NCI-H1417 (cell line): Measurements from ENCODE around the gene STPG2.
A peak's percentile ranks its signal among the peaks of the same experiment; 100 is the strongest.

ENCODE experiments used
- DNase-seq, 3 experiments: peaks; one replicate each; lab custom pipeline; 2025; lab: John Stamatoyannopoulos, UW

The STPG2 gene

GRCh38 chr4:98143001-98143899, at the start of gene STPG2:
STPG2 (minus strand) TSS chr4:98143476.
- DNase-seq, result peak; percentile 85 to 97 (median 95)

GRCh38 chr4:98185279-98185678, 42.0 kb upstream of the STPG2 start:
- no peak for DNase-seq

- no peak for DNase-seq
These were observed 38.5 kb upstream of the STPG2 start for GRCh38 chr4:98181809-98182208.

- DNase-seq, result peak in 1 of 3 experiments; percentile 2
These were observed 36.7 kb upstream of the STPG2 start for GRCh38 chr4:98179951-98180350.

- no peak for DNase-seq
These were observed 33.3 kb upstream of the STPG2 start for GRCh38 chr4:98176531-98176930.

GRCh38 chr4:98170035-98170434, 26.8 kb upstream of the STPG2 start:
- DNase-seq, result no peak

GRCh38 chr4:98166731-98167041, 23.4 kb upstream of the STPG2 start:
- DNase-seq, result no peak

GRCh38 chr4:98166025-98166730, 22.9 kb upstream of the STPG2 start:
- DNase-seq, result no peak

GRCh38 chr4:98162696-98163095, 19.4 kb upstream of the STPG2 start:
- no peak for DNase-seq

- no peak for DNase-seq
These were observed 8.1 kb upstream of the STPG2 start for GRCh38 chr4:98151145-98151924.

GRCh38 chr4:98150092-98150761, 7.0 kb upstream of the STPG2 start:
- peak in 1 of 3 experiments; percentile 43 for DNase-seq

GRCh38 chr4:98148856-98149255, 5.6 kb upstream of the STPG2 start:
- peak; percentile 10 to 78 (median 30) for DNase-seq

GRCh38 chr4:98126141-98126540, 17.1 kb downstream of the STPG2 start:
- DNase-seq, result no peak

GRCh38 chr4:98125585-98125984, 17.7 kb downstream of the STPG2 start:
- no peak for DNase-seq

- no peak for DNase-seq
These were observed 25.9 kb downstream of the STPG2 start for GRCh38 chr4:98117363-98117762.

GRCh38 chr4:98113012-98113411, 30.3 kb downstream of the STPG2 start:
- peak; percentile 17 to 65 (median 19) for DNase-seq

GRCh38 chr4:98110929-98111328, 32.3 kb downstream of the STPG2 start:
- DNase-seq, result no peak

GRCh38 chr4:98110214-98110613, 33.1 kb downstream of the STPG2 start:
- peak in 2 of 3 experiments; percentile 11 to 88 for DNase-seq

- no peak for DNase-seq
These were observed 40.6 kb downstream of the STPG2 start for GRCh38 chr4:98102660-98103059.

GRCh38 chr4:98101988-98102387, 41.3 kb downstream of the STPG2 start:
- DNase-seq, result no peak

GRCh38 chr4:98098764-98099163, 44.5 kb downstream of the STPG2 start:
- DNase-seq, result peak in 1 of 3 experiments; percentile 44

- no peak for DNase-seq
These were observed 49.2 kb downstream of the STPG2 start for GRCh38 chr4:98094118-98094517.
